Measurements from ENCODE around the gene CD248.

DNA sequence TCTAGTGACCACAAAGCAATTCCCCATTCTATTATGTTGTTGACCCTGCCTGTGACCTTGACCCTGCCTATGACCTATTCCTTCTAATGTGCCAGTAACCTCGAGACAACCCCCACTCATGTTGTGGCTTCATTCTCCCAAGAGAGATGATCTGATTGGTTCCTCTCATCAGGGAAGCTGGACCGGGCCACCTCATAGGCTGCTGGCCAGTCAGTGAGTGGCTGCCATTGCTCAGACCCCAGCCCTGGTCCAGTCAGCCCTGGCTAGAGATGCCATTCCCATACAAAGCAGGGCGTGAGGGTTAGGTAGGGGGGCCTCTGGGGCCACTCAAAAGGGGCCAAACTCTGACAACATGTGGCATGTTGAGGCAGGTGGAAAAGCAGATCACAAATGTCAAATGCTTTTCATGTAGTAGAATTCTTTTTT lies 42.8 kb upstream of the CD248 start:
- TF ChIP-seq, protein P1, sequence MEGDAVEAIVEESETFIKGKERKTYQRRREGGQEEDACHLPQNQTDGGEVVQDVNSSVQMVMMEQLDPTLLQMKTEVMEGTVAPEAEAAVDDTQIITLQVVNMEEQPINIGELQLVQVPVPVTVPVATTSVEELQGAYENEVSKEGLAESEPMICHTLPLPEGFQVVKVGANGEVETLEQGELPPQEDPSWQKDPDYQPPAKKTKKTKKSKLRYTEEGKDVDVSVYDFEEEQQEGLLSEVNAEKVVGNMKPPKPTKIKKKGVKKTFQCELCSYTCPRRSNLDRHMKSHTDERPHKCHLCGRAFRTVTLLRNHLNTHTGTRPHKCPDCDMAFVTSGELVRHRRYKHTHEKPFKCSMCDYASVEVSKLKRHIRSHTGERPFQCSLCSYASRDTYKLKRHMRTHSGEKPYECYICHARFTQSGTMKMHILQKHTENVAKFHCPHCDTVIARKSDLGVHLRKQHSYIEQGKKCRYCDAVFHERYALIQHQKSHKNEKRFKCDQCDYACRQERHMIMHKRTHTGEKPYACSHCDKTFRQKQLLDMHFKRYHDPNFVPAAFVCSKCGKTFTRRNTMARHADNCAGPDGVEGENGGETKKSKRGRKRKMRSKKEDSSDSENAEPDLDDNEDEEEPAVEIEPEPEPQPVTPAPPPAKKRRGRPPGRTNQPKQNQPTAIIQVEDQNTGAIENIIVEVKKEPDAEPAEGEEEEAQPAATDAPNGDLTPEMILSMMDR (conservative IDR thresholded peaks at IDR 0.05): no peak
- no peak for TF ChIP-seq ZFX (IDR thresholded peaks at IDR 0.05)

Measured in C4-2B (cell line).